GM10248 (cell line): ENCODE results near the gene DDX42.

Experiments used
- CTCF ChIA-PET: fragments of 300-600 bp; sonication (Branson Sonifier 250); formaldehyde crosslinking; extraction: SDS; loops from one replicate; lab custom pipeline; 2021; ENCODE audit warnings: antibody characterized with exemption; lab: Yijun Ruan, JAX
- POLR2A ChIA-PET: fragments of 350-650 bp; sonication (Branson Sonifier 250); formaldehyde crosslinking; extraction: SDS; loops from one replicate; lab custom pipeline; 2020; ENCODE audit warnings: antibody characterized with exemption; lab: Yijun Ruan, JAX
- DNase-seq: peaks from one replicate; pipeline ENCODE4 v3.0.0; 2012; ENCODE audit errors: extremely low spot score
- TF ChIP-seq, protein P1 (sequence below): IDR thresholded peaks from 2 replicates; pipeline ENCODE4 v1.5.1; 2012; ENCODE audit warnings: mild to moderate bottlenecking, low read depth; ENCODE audit errors: extremely low read depth, missing control alignments, control extremely low read depth

DDX42 gene

DNA sequence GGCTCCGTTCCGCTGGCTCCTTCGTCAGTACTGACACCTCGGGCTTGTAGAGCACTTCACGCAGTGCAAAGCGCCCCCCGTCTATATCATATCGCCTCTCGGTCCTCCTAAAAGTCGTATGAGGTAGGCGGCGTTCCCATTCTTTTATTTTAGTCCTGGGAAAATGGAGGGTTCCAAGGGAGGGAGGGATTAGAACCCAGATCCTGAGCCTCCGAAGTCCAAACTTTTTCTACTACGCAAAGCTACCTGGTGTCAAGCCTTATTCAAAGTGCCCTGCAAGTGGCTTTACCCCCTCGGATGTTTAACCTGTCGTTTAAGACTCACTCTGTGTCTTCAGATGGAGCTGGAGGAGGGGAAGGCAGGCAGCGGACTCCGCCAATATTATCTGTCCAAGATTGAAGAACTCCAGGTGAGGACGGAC lies 53.8 kb downstream of the DDX42 start:
- TF ChIP-seq, protein P1, sequence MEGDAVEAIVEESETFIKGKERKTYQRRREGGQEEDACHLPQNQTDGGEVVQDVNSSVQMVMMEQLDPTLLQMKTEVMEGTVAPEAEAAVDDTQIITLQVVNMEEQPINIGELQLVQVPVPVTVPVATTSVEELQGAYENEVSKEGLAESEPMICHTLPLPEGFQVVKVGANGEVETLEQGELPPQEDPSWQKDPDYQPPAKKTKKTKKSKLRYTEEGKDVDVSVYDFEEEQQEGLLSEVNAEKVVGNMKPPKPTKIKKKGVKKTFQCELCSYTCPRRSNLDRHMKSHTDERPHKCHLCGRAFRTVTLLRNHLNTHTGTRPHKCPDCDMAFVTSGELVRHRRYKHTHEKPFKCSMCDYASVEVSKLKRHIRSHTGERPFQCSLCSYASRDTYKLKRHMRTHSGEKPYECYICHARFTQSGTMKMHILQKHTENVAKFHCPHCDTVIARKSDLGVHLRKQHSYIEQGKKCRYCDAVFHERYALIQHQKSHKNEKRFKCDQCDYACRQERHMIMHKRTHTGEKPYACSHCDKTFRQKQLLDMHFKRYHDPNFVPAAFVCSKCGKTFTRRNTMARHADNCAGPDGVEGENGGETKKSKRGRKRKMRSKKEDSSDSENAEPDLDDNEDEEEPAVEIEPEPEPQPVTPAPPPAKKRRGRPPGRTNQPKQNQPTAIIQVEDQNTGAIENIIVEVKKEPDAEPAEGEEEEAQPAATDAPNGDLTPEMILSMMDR: no peak
- ChIA-PET CTCF (interaction anchor here (0.8 to 3.8 kb wide), 11 partner anchors 9 to 153 kb away, joined by 3 to 15 read pairs (median 6); partner anchors contain the start of genes CCDC47, DDX42 and SMARCD2), POLR2A (interaction anchor here (1.5 kb wide), 1 partner anchor 54 kb away, joined by 4 read pairs; the partner anchor contains the start of genes CCDC47 and DDX42)
- no peak for DNase-seq

DNA sequence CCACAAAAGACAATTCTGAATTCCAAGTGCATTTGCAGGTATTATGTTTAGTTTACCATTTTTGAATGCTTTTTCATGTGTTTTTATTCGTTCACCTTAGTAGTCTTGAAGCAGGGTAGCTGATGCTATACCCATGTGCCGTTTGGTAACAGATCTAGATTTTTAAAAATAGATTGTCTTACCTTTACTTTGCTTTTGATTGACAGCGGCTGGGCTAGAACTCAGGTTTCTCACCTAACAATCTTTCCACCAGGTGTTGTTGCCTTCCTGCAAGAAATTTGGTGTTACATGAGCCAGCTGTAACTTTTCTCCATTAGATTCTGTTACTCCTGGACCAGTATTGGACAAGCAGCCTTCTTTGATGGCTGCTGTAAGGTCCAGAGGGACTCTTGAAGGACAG lies 55.0 kb downstream of the DDX42 start:
- TF ChIP-seq, protein P1: no peak
- ChIA-PET POLR2A (interaction anchor here (1.3 to 1.5 kb wide), 3 partner anchors 12 to 55 kb away, joined by 4 to 6 read pairs (median 5); partner anchors contain the start of genes CCDC47 and DDX42), CTCF (interaction anchor here (1.1 to 3.8 kb wide), 10 partner anchors 8 to 154 kb away, joined by 3 to 15 read pairs (median 6); partner anchors contain the start of genes CCDC47, DDX42 and SMARCD2)
- no peak for DNase-seq

DNA sequence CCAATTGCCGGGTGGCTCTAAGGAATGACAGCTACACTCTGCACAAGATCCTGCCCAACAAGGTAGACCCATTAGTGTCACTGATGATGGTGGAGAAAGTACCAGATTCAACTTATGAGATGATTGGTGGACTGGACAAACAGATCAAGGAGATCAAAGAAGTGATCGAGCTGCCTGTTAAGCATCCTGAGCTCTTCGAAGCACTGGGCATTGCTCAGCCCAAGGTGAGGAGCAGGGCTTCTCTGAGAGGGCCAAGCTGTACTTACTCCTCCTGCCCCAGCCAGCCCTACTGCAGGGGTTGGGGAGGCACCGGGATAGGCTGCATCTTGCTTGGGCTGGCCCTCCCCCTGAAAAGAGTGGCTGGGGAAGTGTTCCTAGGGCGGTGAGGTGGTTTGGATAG lies 56.3 kb downstream of the DDX42 start:
- CTCF ChIA-PET: interaction anchor here (1.2 to 3.8 kb wide), 6 partner anchors 10 to 56 kb away, joined by 3 to 12 read pairs (median 4); partner anchors contain the start of genes CCDC47 and DDX42
- TF ChIP-seq, protein P1: no peak
- DNase-seq: no peak
- POLR2A ChIA-PET: interaction anchor here (0.9 to 1.4 kb wide), 2 partner anchors 8 to 11 kb away, joined by 3 to 6 read pairs; no protein-coding TSS in a partner anchor

DNA sequence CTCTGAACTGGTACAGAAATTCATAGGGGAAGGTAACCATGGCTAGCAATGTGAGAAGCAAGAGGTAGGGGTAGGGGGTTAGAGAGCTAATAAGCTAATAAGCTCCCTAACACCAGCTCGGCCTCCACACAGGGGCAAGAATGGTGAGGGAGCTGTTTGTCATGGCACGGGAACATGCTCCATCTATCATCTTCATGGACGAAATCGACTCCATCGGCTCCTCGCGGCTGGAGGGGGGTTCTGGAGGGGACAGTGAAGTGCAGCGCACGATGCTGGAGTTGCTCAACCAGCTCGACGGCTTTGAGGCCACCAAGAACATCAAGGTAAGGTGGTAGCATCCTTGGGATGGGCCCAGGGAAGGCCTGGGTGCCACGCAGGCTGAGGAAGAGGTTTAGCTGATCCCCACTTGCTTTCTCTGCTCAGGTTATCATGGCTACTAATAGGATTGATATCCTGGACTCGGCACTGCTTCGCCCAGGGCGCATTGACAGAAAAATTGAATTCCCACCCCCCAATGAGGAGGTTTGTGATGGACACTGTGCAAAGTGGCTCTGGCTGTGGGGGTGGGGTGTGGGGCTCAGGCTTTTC lies 57.0 kb downstream of the DDX42 start:
- TF ChIP-seq, protein P1: no peak
- ChIA-PET POLR2A (interaction anchor here (0.9 to 1.4 kb wide), 2 partner anchors 8 to 12 kb away, joined by 3 to 5 read pairs; partner anchors contain the start of gene SMARCD2), CTCF (interaction anchor here (1.0 to 3.8 kb wide), 6 partner anchors 9 to 57 kb away, joined by 3 to 12 read pairs (median 4); partner anchors contain the start of genes CCDC47, DDX42 and SMARCD2)
- DNase-seq: no peak

DNA sequence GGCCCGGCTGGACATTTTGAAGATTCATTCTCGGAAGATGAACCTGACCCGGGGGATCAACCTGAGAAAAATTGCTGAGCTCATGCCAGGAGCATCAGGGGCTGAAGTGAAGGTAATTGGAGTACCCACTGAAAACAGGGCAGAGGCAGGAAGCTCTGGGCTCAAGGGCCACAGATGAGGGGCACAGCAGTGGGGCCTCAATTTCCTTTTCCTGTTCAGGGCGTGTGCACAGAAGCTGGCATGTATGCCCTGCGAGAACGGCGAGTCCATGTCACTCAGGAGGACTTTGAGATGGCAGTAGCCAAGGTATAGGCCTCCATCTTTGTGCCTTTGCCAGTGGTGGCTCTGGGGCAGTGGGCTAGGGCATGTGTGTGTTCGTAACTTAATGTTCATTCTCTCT lies 57.5 kb downstream of the DDX42 start:
- no peak for DNase-seq
- ChIA-PET CTCF (interaction anchor here (1.0 to 3.8 kb wide), 6 partner anchors 9 to 57 kb away, joined by 3 to 12 read pairs (median 4); partner anchors contain the start of genes CCDC47, DDX42 and SMARCD2), POLR2A (interaction anchor here (1.4 kb wide), 1 partner anchor 12 kb away, joined by 5 read pairs; the partner anchor contains the start of gene SMARCD2)
- TF ChIP-seq, protein P1: no peak

DNA sequence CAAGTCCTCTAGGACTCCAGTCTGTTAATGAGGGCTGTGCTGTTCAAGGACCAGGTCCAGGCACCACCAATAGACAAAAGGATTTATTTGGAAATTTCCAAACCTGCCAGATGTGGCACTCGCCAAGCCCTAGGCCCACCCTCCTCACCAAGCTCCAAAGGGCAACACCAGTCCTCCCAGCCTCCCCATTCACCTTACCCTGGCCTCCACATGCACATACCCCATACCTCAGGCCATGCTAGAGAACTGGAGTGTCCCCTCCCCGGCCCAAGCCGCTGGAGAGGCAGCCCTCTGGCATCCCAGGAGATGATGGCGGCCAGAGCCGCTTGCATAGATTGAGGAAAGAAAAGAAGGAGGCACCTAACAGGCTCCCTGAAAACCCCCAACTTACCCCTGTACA lies 58.0 kb downstream of the DDX42 start:
- POLR2A ChIA-PET: interaction anchor here (1.4 kb wide), 1 partner anchor 11 kb away, joined by 5 read pairs; the partner anchor contains the start of gene SMARCD2
- CTCF ChIA-PET: interaction anchor here (1.0 to 3.6 kb wide), 6 partner anchors 8 to 29 kb away, joined by 3 to 15 read pairs (median 4); partner anchors contain the start of gene SMARCD2

More for the DNA sequence above, 58.0 kb downstream of the DDX42 start:
- TF ChIP-seq, protein P1: no peak
- no peak for DNase-seq
